HepG2 (cell line): ENCODE data around the gene UNC13D. TPM values are rescaled to one million over a fixed set of nuclear protein-coding genes. Genes with fewer than 3 reads are reported as not detected.

Source experiments
- ATF2 ChIP-seq: sonication (generic); formaldehyde crosslinking; IDR thresholded peaks from 2 replicates; pipeline ENCODE4 v1.4.0; 2020; ENCODE audit warnings: missing genetic modification reagents
- E2F2 ChIP-seq: sonication (generic); formaldehyde crosslinking; IDR thresholded peaks from 2 replicates; pipeline ENCODE4 v1.4.0; 2020; ENCODE audit warnings: missing genetic modification reagents, borderline replicate concordance
- HMG20A ChIP-seq: IDR thresholded peaks from 2 replicates; pipeline ENCODE4 v1.6.1; 2016; ENCODE audit warnings: borderline replicate concordance
- HNF4G ChIP-seq, 2 experiments: sonication (generic) in 1 of 2; formaldehyde crosslinking in 1 of 2; IDR thresholded peaks; 2 replicates each; pipeline versions ENCODE4 v1.4.0 to v1.6.1; 2011 to 2020; ENCODE audit warnings: borderline replicate concordance in 2 of 2, low read depth in 2 of 2, mild to moderate bottlenecking in 2 of 2, low read length in 1 of 2, missing genetic modification reagents in 1 of 2, moderate library complexity in 1 of 2
- KDM6A ChIP-seq: IDR thresholded peaks from 2 replicates; pipeline ENCODE4 v1.6.1; 2016; ENCODE audit warnings: low read depth
- PRDM15 ChIP-seq: sonication (generic); formaldehyde crosslinking; IDR thresholded peaks from 2 replicates; pipeline ENCODE4 v1.4.0; 2020; ENCODE audit warnings: missing genetic modification reagents
- PRPF4 ChIP-seq: fragments of 200-400 bp; formaldehyde crosslinking; IDR thresholded peaks from 2 replicates; pipeline ENCODE4 v1.6.1; 2016; ENCODE audit warnings: low read length, low read depth; ENCODE audit not compliant: poor library complexity, severe bottlenecking
- RFX5 ChIP-seq: IDR thresholded peaks from 2 replicates; pipeline ENCODE4 v1.6.1; 2011; ENCODE audit warnings: low read depth, low read length, improper control_type of control experiment
- SMARCE1 ChIP-seq: fragments of 450-650 bp; IDR thresholded peaks from 2 replicates; pipeline ENCODE4 v1.6.1; 2017; ENCODE audit warnings: borderline replicate concordance
- ZBTB49 ChIP-seq: sonication (generic); formaldehyde crosslinking; IDR thresholded peaks from 2 replicates; pipeline ENCODE4 v1.4.0; 2020; ENCODE audit warnings: missing genetic modification reagents, borderline replicate concordance
- ZNF329 ChIP-seq: sonication (generic); formaldehyde crosslinking; IDR thresholded peaks from 2 replicates; pipeline ENCODE4 v1.9.0; 2021; ENCODE audit warnings: low read depth, mild to moderate bottlenecking, missing genetic modification reagents
- ZNF569 ChIP-seq: sonication (generic); formaldehyde crosslinking; IDR thresholded peaks from 2 replicates; pipeline ENCODE4 v1.5.0; 2020; ENCODE audit warnings: mild to moderate bottlenecking, missing genetic modification reagents, moderate library complexity, borderline replicate concordance
- ZNF597 ChIP-seq: sonication (generic); formaldehyde crosslinking; IDR thresholded peaks from 2 replicates; pipeline ENCODE4 v1.5.0; 2020; ENCODE audit warnings: missing genetic modification reagents
- ZNF605 ChIP-seq: sonication (generic); formaldehyde crosslinking; IDR thresholded peaks from 2 replicates; pipeline ENCODE4 v1.8.0; 2022; ENCODE audit warnings: mild to moderate bottlenecking, missing genetic modification reagents
- ZNF720 ChIP-seq: sonication (generic); formaldehyde crosslinking; IDR thresholded peaks from 2 replicates; pipeline ENCODE4 v1.4.0; 2020; ENCODE audit warnings: missing genetic modification reagents
- polyA plus RNA-seq, 8 experiments: library from polyadenylated mRNA; depleted of rRNA in 3 of 8; stranded (reverse) in 7 of 8; unstranded in 1 of 8; fragments of >200 nt; fragmentation: Illumina TruSeq in 4 of 8; extraction: Trizol in 4 of 8; gene quantifications; 2 replicates each; pipeline versions ENCODE4 v1.2.1 to v1.2.3, GENCODE V29; 2011 to 2016; ENCODE audit warnings: low read depth in 4 of 8, missing spikeins in 1 of 8, mixed read lengths in 1 of 8; ENCODE audit not compliant: insufficient read depth in 1 of 8
- total RNA-seq, 5 experiments: library from RNA; depleted of rRNA; stranded (reverse); fragments of >200 nt; fragmentation: Illumina TruSeq; extraction: Trizol; gene quantifications; 2 replicates each; pipeline ENCODE4 v1.2.3, GENCODE V29; 2016; ENCODE audit warnings: low read depth in 1 of 5
- TF ChIP-seq, protein P1 (sequence below): sonication (generic); formaldehyde crosslinking; IDR thresholded peaks from 2 replicates; pipeline ENCODE4 v1.5.0; 2020; ENCODE audit warnings: mild to moderate bottlenecking, missing genetic modification reagents, borderline replicate concordance

Gene UNC13D
- total and polyA plus RNA-seq, 2 of the 13 experiments (the other 11 are each of a cell fraction or from before 2014, with no cell fraction given): 29.7 to 42.7 TPM

GRCh38 chr17:75892556-75893224, 48.5 kb upstream of the UNC13D start (continued):
- no peak for TF ChIP-seq ZNF329
- TF ChIP-seq ZNF605 (CRISPR knock-in tag): no peak
- TF ChIP-seq ZNF720 (CRISPR knock-in tag): no peak
- TF ChIP-seq SMARCE1: no peak
- TF ChIP-seq, protein P1, sequence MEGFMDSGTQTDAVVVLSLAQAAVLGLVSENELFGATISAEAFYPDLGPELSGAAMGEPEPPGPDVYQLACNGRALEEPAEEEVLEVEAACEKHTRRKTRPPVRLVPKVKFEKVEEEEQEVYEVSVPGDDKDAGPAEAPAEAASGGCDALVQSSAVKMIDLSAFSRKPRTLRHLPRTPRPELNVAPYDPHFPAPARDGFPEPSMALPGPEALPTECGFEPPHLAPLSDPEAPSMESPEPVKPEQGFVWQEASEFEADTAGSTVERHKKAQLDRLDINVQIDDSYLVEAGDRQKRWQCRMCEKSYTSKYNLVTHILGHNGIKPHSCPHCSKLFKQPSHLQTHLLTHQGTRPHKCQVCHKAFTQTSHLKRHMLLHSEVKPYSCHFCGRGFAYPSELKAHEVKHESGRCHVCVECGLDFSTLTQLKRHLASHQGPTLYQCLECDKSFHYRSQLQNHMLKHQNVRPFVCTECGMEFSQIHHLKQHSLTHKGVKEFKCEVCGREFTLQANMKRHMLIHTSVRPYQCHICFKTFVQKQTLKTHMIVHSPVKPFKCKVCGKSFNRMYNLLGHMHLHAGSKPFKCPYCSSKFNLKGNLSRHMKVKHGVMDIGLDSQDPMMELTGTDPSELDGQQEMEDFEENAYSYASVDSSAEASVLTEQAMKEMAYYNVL: no peak; the same call in 1 of the 2 replicates
- no peak for TF ChIP-seq RFX5
- no peak for TF ChIP-seq KDM6A (CRISPR knock-in tag)
- no peak for TF ChIP-seq ZNF597 (CRISPR knock-in tag)
- TF ChIP-seq PRPF4: no peak
- no peak for TF ChIP-seq HNF4G (IDR thresholded peaks at IDR 0.05; ENCODE audit: borderline replicate concordance, low read depth, low read length)
- TF ChIP-seq HNF4G (CRISPR knock-in tag; IDR thresholded peaks at IDR 0.05; ENCODE audit: borderline replicate concordance, low read depth): no peak
- TF ChIP-seq ZNF569 (CRISPR knock-in tag): no peak
- 0 out of 2 replicates have a peak, but pooled peaks have one; percentile 39 for TF ChIP-seq ATF2 (CRISPR knock-in tag)
- no peak for TF ChIP-seq HMG20A (CRISPR knock-in tag)
- no peak for TF ChIP-seq ZBTB49 (CRISPR knock-in tag)
- TF ChIP-seq PRDM15: no peak
- no peak for TF ChIP-seq E2F2 (CRISPR knock-in tag)
